Colonic mucosa (tissue), 4 donors: ENCODE measurements around the gene DNAJB12. TPM values are rescaled to one million over a fixed set of nuclear protein-coding genes. Genes with fewer than 3 reads are reported as not detected.

Source experiments
- DNase-seq: peaks from one replicate; pipeline ENCODE4 v3.0.0-alpha.2; 2020
- H3K27ac ChIP-seq: fragments of 200-600 bp; one replicate; pipeline ENCODE4 v1.8.0; 2021
- H3K27me3 ChIP-seq: fragments of 200-600 bp; one replicate; pipeline ENCODE4 v1.8.0; 2021
- H3K36me3 ChIP-seq: fragments of 200-600 bp; one replicate; pipeline ENCODE4 v1.8.0; 2021
- H3K4me1 ChIP-seq: fragments of 200-600 bp; one replicate; pipeline ENCODE4 v1.8.0; 2021; ENCODE audit warnings: mild to moderate bottlenecking
- H3K4me3 ChIP-seq: fragments of 200-600 bp; one replicate; pipeline ENCODE4 v1.8.0; 2021
- H3K9ac ChIP-seq, 2 donors: one replicate each; pipeline ENCODE4 v1.7.0; 2013; ENCODE audit warnings: control low read depth in 2 of 2, low read depth in 2 of 2, low read length in 2 of 2
- H3K9me3 ChIP-seq: fragments of 200-600 bp; one replicate; pipeline ENCODE4 v1.8.0; 2021
- intact Hi-C: fragments of 100-400 bp; cut with DNase I; formaldehyde crosslinking; loops from one replicate; pipeline ENCODE4 v1.14.1; 2022
- total RNA-seq, 2 donors: library from RNA; stranded (reverse); fragmentation: NEBNext Ultra II Directional in 1 of 2; extraction: Animal tissue kit (Norgen Biotek cat#: 25700) in 1 of 2; gene quantifications; one replicate each; pipeline ENCODE4 v1.2.1, GENCODE V29; 2021
- TF ChIP-seq, protein P1 (sequence below): fragments of 200-600 bp; IDR thresholded peaks from one replicate; pipeline ENCODE4 v1.8.0; 2022; ENCODE audit warnings: antibody characterized with exemption, mild to moderate bottlenecking
- donor health status: healthy.
- donor health status: DM: no; HTN: no; CAD: no.
- donor health status: DM: no; HTN: no; CAD: no.

The DNAJB12 gene
- total RNA-seq, 2 donors from 2014 or later, result 29.4 to 37.9 TPM

DNA sequence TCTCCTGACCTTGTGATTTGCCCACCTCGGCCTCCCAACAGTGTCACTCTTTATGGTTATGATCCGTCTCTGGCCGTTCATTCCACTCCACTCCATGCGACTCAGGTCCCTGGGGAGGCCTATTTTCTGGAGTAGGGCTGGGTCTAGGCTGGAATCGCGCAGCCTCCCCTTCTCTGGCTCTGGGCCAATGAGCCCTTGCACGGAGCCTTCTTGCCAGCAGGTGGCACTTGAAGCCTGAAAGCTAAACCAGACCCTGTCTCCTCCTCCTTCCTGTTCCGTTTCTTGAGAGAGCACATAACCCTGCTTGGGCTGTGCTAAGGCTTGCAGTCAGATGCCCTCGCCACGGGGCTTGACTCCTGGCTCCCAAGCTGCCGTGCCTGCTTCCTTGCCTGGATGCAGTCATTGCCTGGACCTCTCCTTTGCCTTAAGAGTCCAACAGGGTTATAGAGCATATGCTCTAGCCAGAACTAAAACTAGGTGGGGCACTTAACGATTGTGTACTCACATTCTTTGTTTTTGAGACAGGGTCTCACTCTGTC, 9.6 kb upstream of the DNAJB12 start:
- intact Hi-C loops, result loop anchor here (2.0 to 10.0 kb wide), 4 partner anchors 330 to 700 kb away; partner anchors contain the start of gene MCU
- no peaks in the 10 kb centered on the region for H3K27me3 ChIP-seq
- H3K9ac ChIP-seq, result peak overlapping the region; percentile 16 to 51
- H3K4me1 ChIP-seq, result peaks cover 4% of the 10 kb centered on the region
- peak; percentile 85 for DNase-seq
- TF ChIP-seq, protein P1, sequence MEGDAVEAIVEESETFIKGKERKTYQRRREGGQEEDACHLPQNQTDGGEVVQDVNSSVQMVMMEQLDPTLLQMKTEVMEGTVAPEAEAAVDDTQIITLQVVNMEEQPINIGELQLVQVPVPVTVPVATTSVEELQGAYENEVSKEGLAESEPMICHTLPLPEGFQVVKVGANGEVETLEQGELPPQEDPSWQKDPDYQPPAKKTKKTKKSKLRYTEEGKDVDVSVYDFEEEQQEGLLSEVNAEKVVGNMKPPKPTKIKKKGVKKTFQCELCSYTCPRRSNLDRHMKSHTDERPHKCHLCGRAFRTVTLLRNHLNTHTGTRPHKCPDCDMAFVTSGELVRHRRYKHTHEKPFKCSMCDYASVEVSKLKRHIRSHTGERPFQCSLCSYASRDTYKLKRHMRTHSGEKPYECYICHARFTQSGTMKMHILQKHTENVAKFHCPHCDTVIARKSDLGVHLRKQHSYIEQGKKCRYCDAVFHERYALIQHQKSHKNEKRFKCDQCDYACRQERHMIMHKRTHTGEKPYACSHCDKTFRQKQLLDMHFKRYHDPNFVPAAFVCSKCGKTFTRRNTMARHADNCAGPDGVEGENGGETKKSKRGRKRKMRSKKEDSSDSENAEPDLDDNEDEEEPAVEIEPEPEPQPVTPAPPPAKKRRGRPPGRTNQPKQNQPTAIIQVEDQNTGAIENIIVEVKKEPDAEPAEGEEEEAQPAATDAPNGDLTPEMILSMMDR, result peak; percentile 82
- no peaks in the 10 kb centered on the region for H3K9me3 ChIP-seq
- no peak overlapping the region for H3K27ac ChIP-seq
- no peaks in the 10 kb centered on the region for H3K36me3 ChIP-seq
- H3K4me3 ChIP-seq, result no peak overlapping the region

DNA sequence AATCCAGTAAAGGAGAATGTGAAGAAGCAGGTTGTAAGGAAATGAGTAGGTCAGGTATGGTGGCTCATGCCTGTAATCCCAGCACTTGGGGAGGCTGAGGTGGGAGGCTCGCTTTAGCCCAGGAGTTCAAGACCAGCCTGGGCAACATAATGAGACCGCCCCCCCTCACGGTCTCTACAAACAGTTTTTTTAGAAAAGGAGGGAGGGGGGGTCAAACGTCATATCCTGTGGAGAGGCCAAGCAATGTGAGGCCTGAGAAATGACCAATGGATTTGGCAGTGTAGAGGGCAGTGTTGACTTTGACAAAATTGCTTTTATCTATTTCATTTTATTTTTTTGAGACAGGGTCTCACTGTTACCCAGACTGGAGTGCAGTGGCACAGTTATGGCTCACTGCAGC, 2.3 kb upstream of the DNAJB12 start:
- Histone ChIP-seq H3K27me3 (no peaks in the 10 kb centered on the region), H3K9ac (no peak overlapping the region), H3K9me3 (no peaks in the 10 kb centered on the region), H3K4me1 (peaks cover 3% of the 10 kb centered on the region), H3K27ac (no peak overlapping the region), H3K4me3 (no peak overlapping the region), H3K36me3 (no peaks in the 10 kb centered on the region)
- intact Hi-C loops, result no loop called here
- TF ChIP-seq, protein P1, result no peak
- no peak for DNase-seq

DNA sequence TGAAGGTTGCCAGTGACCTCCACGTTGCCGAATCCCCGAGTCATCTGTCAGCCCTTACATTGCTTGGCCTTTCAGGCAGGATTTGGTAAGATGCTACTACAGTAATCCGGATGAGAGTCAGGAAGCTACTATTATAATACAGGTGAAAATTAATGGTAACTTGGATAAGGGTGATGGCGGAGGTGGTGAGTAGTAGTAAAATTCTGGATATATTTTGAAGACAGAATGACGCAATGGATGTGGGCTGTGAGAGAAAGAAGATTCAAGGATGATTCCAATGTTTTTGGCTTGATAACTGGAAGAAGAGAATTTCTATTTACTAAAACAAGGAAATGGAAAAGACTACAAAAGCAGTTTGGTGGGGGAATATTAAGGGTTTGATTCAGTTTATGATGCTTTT, 1.4 kb upstream of the DNAJB12 start:
- no peak for DNase-seq
- no peak overlapping the region for H3K4me3 ChIP-seq
- TF ChIP-seq, protein P1, result no peak
- no peaks in the 10 kb centered on the region for H3K9me3 ChIP-seq
- H3K36me3 ChIP-seq, result no peaks in the 10 kb centered on the region
- no peak overlapping the region for H3K9ac ChIP-seq
- H3K27me3 ChIP-seq, result no peaks in the 10 kb centered on the region
- no peak overlapping the region for H3K27ac ChIP-seq
- intact Hi-C loops, result no loop called here
- H3K4me1 ChIP-seq, result peaks cover 3% of the 10 kb centered on the region

DNA sequence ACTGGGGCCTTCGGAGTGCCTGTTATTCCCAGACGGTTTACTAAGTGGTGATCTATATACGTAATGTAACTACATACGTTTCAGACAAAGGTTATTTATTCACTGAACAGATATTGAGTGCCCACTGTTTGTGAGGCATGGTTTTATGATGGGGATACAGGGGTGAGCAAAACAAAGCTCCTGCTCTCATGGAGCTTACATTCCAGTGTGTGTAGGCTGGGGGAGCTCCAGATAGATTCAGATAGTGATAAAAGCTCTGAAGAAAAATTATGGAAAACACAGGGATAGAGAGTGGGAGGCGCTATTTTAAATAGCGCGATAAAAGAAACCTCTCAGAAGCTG, 466 bp upstream of the DNAJB12 start:
- H3K27me3 ChIP-seq, result no peaks in the 10 kb centered on the region
- no peaks in the 10 kb centered on the region for H3K36me3 ChIP-seq
- peak overlapping the region; percentile 17 to 89 for H3K9ac ChIP-seq
- H3K27ac ChIP-seq, result peak overlapping the region; percentile 89
- no peaks in the 10 kb centered on the region for H3K9me3 ChIP-seq
- TF ChIP-seq, protein P1, result no peak
- H3K4me3 ChIP-seq, result peak overlapping the region; percentile 71
- H3K4me1 ChIP-seq, result peaks cover 3% of the 10 kb centered on the region
- no peak for DNase-seq
- intact Hi-C loops, result no loop called here

DNA sequence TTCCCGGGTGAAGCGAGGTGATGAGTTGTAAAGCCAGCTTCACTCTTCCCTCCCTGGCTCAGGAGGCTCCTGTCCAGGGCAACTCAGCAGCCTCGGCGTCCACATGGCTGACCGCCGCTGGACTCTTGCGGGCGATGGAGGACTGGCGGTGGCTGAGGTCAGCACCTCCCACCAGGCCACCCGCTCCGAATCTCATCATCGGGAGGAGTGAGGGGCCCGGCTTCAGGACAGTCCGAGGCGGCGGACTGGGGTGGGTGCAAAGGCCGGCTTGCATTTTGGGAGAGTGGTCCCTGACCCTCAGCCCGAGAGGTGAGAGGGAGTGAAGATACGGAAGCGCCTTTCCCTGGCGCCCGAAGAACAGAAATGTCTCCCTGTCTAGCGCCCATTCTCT, 759 bp downstream of the DNAJB12 start:
- TF ChIP-seq, protein P1, result no peak
- no peak for DNase-seq
- no peaks in the 10 kb centered on the region for H3K36me3 ChIP-seq
- peak overlapping the region; percentile 89 for H3K27ac ChIP-seq
- H3K4me3 ChIP-seq, result peak overlapping the region; percentile 71
- no peaks in the 10 kb centered on the region for H3K9me3 ChIP-seq
- peaks cover 3% of the 10 kb centered on the region for H3K4me1 ChIP-seq
- H3K27me3 ChIP-seq, result no peaks in the 10 kb centered on the region
- intact Hi-C loops, result no loop called here
- peak overlapping the region; percentile 89 to 98 for H3K9ac ChIP-seq
